ENCODE measurements around the gene SMG5.

GRCh38 chr1:156305215-156305614 lies 22.6 kb upstream of the SMG5 start:
- no peak for TF ChIP-seq ELF4 (IDR thresholded peaks at IDR 0.05)
- no peak for TF ChIP-seq FOXM1 (IDR thresholded peaks at IDR 0.05; ENCODE audit: borderline replicate concordance)
- TF ChIP-seq SP1 (IDR thresholded peaks at IDR 0.05): no peak
- TF ChIP-seq PKNOX1 (IDR thresholded peaks at IDR 0.05): no peak
- TF ChIP-seq FOXA1 (IDR thresholded peaks at IDR 0.05): no peak
- no peak for TF ChIP-seq FOXK2 (IDR thresholded peaks at IDR 0.05)
- TF ChIP-seq SUZ12 (IDR thresholded peaks at IDR 0.05): no peak
- no peak for TF ChIP-seq ARNT (IDR thresholded peaks at IDR 0.05)

Measured in HEK293T (cell line).